Fibroblast of mammary gland (primary cell): ENCODE measurements around the gene MEGF6.

Experiments
- DNase-seq: peaks from one replicate; pipeline ENCODE4 v3.0.0-alpha.2; 2010; ENCODE audit warnings: low read depth
- H3K4me3 ChIP-seq: 2 replicates; pipeline ENCODE4 v1.5.1; 2011; ENCODE audit warnings: low read depth, mild to moderate bottlenecking, low read length, moderate library complexity; ENCODE audit not compliant: control insufficient read depth
- CTCF ChIP-seq: conservative IDR thresholded peaks from 2 replicates; pipeline ENCODE4 v1.5.1; 2011; ENCODE audit warnings: low read depth, low read length, inconsistent platforms; ENCODE audit not compliant: control insufficient read depth, insufficient read depth

MEGF6 gene

DNA sequence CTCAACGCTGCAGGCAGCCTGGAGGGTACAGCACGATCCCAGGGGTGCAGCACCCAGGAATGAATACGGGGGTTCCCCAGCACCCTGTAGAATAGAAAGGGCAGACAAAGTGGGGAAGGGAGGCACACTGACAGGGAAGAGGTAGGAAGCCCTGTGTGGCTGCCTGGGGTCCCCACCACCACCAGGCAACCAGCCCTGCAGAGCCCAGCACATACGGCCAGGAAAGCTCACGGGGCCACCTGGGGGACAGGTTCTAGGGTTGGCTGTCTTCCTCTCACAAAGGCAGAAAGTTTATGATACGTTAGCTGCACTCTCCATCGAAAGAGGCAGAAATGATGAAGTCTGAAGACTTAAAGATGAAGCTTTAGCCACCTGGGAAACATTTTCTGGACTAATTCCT, 104.4 kb downstream of the MEGF6 start:
- no peak for TF ChIP-seq CTCF
- H3K4me3 ChIP-seq = no peak overlapping the region
- DNase-seq = no peak

- H3K4me3 ChIP-seq = no peak overlapping the region
- no peak for TF ChIP-seq CTCF
- no peak for DNase-seq
These were observed 105.3 kb downstream of the MEGF6 start for GRCh38 chr1:3506041-3506440.

DNA sequence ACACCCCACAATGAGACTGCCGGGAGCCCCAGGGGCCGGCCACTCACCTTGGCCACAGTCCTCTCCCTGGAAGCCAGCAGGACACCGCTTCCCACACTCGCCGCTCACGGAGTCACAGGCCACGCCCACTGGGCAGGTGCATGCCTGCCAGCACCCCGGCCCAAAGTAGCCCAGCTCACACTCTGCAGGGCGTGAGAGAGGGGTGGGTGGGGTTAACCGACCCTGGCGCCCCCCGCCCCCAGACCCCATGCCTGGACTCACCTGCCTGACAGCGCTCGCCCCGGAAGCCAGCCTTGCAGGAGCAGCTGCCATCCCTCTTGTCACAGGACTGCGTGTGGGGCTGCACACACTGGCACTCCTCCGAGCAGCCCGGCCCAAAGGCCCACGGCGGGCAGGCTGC, 106.1 kb downstream of the MEGF6 start:
- no peak overlapping the region for H3K4me3 ChIP-seq
- TF ChIP-seq CTCF = no peak
- no peak for DNase-seq

DNA sequence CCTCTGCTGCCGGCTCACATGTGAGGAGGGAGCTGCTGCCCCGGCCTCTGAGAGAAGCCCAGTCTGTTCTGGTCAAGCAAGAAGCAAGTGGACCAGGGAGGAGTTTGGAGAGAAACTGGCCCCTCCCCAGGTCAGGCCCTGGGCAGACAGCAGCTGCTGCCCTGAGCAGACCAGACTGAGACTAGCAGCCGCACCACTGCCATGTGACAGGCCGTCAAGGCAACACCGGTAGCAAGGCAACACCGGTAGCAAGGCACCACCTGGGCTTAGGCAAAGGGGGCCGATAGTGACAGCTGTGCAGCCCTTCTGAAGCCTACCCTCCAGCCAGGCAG, 106.5 kb downstream of the MEGF6 start:
- DNase-seq = peak; percentile 12
- H3K4me3 ChIP-seq = no peak overlapping the region
- no peak for TF ChIP-seq CTCF

- peak; percentile 93 for DNase-seq
- TF ChIP-seq CTCF = no peak
- no peak overlapping the region for H3K4me3 ChIP-seq
These were observed 107.0 kb downstream of the MEGF6 start for GRCh38 chr1:3504151-3504821.

DNA sequence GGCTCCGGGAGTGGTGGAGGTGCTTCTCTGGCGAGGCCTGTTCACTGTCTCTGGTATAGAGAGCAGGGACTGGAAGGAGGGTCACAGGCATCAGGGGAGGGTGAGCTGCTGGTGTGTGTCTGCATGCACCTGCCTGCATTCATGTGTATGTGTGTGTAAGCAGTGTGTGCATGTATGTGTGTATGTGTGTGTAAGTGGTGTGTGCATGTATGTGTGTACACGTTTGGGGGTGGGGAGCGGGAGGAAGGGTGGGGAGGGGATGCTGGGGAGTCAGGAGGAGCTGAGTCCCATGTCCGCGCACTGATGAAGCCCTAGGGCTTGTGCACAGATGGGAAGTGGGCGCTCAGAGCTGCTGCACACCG, 107.8 kb downstream of the MEGF6 start:
- DNase-seq = no peak
- TF ChIP-seq CTCF = no peak
- no peak overlapping the region for H3K4me3 ChIP-seq

DNA sequence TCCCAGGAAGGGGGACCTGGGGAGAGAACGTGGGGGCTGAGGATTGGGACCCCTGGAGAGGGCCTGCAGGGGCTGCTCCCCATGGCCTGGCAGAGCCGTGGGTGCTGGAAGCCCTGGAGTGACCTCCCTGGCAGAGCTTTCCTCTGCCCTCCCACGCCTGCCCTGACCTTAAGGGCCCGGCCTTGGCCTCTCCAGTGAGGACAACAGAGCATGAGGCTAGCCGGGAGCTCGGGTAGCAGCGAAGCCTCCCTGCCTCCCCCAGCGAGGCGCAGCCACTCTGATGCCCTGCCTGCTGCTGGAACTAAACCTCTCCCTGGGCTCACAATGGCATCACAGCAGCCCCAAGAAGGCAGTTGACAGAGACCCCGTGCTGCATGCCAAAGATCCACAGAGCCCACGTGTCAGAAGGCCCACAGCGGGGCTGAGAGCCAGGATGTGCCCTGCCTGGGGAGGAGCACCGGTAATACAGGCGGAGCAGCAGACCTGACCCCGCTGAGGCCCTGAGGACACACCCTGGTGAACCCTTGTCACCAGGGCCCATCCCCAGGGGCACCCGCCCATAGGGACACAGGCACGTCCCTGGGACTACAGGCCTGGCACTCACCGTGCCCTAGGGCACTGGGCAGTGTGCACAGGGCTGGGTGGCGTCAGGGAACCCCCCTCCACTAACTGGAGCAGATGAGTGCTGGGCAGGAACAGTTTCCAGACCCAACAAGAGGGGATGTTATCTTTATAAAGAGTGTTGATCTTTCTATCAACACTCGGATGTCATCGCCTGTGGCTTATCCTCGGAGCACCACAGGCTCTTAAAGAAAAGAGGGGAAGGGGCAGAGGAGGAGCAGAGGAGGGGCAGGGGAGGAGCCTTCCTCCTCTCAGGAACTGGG, 108.4 kb downstream of the MEGF6 start:
- no peak for TF ChIP-seq CTCF
- no peak for DNase-seq
- no peak overlapping the region for H3K4me3 ChIP-seq
